GM12865 (cell line): ENCODE measurements around the gene LLGL2.

ENCODE experiments used
- DNase-seq: peaks from one replicate; pipeline ENCODE4 v3.0.0; 2010; ENCODE audit warnings: low read depth
- H3K4me3 ChIP-seq: 2 replicates; pipeline ENCODE4 v1.5.1; 2011; ENCODE audit warnings: mild to moderate bottlenecking, low read depth, low read length, control low read depth
- CTCF ChIP-seq: IDR thresholded peaks from 2 replicates; pipeline ENCODE4 v1.5.1; 2011; ENCODE audit warnings: low read length, control low read depth, low read depth, inconsistent platforms; ENCODE audit not compliant: insufficient read depth; ENCODE audit errors: missing control alignments

The LLGL2 gene

GRCh38 chr17:75499313-75500022 is 26.0 kb upstream of the LLGL2 start:
- no peak overlapping the region for H3K4me3 ChIP-seq
- no peak for TF ChIP-seq CTCF
- DNase-seq: no peak

DNA sequence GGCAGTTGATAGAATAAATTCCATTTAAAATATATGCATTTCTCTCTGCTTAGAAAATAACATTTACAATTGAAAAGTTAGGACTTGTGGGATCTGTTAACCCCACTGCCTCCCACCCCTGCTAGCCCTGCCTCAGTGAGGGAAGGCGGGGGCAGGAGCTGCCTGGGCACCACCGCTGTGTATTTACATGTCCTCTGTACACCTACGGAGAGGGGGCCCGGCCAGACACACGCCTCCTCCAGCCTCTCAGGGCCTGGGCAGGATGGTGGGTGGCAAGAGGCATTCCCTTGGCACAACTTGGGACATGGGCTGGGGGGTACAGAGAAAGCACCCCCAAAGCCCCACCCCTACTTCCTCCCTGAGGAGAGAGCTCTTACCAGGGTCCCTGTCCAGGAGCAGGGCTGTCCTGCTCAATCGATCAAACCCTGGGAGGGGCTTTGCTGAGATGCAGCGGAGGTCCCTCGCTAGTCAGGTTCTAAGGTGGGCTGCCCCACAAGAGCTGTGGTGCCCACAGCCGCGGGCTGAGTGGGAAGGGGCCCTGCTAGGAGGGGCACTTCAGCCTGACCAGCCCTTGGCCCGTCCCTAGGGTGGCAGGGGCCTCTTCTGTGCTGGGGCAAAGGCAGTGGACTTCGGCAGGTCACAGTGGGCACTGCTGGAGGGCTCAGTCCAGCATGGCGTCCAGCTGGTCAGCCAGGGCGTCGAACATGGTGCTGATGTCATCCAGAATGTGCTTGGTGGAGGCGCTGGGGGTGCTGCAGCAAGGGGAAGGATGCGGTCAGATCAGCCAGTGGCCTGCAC is 24.9 kb upstream of the LLGL2 start:
- DNase-seq: no peak
- no peak overlapping the region for H3K4me3 ChIP-seq
- no peak for TF ChIP-seq CTCF

- DNase-seq: no peak
Observed at GRCh38 chr17:75501378-75502071, 24.0 kb upstream of the LLGL2 start.

DNA sequence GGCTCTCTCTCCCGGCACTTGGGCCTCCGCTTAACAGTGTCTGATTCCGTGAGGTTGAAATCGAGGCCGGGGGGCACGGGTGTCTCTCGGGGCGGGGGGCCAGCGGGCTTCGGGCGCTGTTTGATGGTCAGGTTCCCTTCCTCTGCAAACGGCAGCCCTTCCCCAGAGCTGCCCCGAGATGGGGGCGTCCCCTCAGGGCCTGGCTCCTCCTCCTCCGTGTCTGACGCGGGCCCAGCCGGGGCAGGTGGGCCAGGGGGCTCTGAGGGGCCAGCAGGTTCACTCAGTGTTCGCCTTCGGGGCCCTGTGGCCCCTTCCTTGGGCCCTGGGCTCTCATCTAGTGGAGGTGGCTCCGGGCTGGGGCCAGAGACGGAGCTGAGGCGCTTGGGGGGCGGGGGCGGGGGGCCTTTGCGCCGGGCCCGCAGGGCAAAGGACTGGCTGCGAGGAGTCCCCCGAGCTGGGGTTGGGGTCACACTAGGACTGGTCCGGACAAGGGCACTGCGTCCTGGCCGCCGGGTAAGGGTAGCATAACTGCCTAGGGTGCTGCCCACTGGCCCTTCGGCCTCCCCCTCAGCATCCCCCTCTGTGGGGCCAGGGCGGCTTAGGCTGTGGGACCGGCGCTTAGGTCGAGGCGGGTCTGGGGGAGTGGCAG is 23.3 kb upstream of the LLGL2 start:
- DNase-seq: no peak
- H3K4me3 ChIP-seq: no peak overlapping the region
- TF ChIP-seq CTCF: no peak

More at GRCh38 chr17:75501378-75502071, 24.0 kb upstream of the LLGL2 start:
- no peak for TF ChIP-seq CTCF
- H3K4me3 ChIP-seq: no peak overlapping the region

DNA sequence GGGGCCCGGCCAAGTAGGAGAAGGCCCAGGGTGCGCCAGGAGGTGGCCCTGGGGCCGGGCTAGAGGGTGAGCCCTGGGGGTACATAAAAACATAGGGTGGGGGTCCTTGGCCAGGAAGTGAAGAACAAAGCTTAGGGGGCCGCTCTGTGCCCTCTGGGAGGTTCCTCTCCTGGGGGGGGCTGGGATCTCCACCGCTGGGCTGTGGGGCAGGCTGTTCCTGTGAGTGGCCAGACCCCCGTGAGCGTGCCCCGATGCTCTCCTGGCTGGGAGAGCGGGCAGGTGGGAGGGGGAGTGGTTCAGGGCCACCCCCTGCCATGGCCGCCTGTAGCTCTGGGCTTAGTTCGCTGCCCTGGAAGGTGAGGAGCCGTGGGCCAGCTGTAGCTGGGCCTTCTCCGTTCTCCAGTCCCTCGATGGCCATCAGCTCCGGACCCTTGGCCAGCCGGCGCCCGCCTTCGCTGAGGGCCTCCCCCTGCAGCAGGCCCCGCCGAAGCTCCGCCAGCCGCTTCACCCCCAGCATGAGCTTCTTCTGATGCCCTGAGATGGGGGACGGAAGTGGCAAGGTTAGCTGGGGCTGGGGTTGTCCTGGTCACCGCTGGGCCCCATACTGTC is 22.7 kb upstream of the LLGL2 start:
- no peak overlapping the region for H3K4me3 ChIP-seq
- no peak for DNase-seq
- TF ChIP-seq CTCF: no peak

DNA sequence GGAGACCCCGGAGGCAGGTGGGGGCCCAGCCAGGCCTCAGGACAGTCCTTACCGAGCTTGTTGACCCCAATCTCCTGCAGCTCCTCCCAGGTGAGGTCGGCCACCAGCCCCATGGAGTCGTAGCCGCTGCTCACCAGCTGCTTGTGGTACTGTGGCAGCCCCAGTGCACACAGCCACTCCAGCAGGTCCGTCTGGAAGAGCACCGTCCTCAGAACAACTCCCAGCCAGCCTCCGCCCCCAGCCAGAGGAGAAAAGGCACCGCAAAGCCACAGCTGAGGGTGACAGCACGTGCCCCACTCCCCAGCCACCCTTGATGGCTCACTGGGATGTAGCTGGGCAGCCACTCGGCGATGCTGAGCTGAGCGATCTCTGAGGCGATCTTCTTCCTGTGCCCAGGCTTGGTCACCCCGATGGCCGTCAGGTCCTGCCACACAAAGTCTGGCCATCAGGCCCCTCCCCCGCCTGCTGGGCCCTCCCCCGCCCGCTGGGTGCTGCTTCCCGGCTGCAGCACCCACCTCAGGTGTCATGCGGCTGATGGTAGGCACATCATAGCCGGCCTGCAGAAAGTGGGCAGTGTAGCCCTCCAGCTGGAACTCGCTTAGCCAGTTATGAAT is 22.1 kb upstream of the LLGL2 start:
- no peak for TF ChIP-seq CTCF
- DNase-seq: no peak

More for the DNA sequence above, 22.1 kb upstream of the LLGL2 start:
- no peak overlapping the region for H3K4me3 ChIP-seq
